ENCODE results near the gene NIPAL1.
"Not testable (repeated sequence)": the region's sequence is repeated elsewhere in the genome, so short reads cannot be mapped to it uniquely, and the experiment has no call there.

NIPAL1 gene

DNA sequence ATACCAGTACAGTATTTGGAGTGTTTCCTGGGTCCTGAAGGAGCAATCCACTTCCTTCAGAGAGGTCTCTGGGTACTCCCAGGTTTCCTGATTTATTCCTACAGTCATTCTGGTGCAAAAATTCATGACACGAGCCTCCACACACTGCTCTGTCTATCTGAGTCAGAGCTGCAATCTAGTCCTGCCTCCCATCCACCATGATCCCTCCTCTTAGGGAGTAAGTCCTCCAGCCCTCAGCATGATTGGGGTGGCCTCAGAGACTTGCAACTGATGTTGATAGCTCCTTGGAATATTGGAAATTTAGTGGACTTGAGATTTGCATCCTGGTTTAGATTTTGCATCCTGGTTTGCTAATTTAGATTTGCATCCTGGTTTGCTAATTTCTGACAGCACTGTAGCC lies 20.6 kb upstream of the NIPAL1 start:
- no peak for DNase-seq (ENCODE audit: extremely low read depth, low read depth)
- TF ChIP-seq, protein P1, sequence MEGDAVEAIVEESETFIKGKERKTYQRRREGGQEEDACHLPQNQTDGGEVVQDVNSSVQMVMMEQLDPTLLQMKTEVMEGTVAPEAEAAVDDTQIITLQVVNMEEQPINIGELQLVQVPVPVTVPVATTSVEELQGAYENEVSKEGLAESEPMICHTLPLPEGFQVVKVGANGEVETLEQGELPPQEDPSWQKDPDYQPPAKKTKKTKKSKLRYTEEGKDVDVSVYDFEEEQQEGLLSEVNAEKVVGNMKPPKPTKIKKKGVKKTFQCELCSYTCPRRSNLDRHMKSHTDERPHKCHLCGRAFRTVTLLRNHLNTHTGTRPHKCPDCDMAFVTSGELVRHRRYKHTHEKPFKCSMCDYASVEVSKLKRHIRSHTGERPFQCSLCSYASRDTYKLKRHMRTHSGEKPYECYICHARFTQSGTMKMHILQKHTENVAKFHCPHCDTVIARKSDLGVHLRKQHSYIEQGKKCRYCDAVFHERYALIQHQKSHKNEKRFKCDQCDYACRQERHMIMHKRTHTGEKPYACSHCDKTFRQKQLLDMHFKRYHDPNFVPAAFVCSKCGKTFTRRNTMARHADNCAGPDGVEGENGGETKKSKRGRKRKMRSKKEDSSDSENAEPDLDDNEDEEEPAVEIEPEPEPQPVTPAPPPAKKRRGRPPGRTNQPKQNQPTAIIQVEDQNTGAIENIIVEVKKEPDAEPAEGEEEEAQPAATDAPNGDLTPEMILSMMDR (IDR thresholded peaks at IDR 0.05; ENCODE audit: low read depth, low read length) = no peak

DNA sequence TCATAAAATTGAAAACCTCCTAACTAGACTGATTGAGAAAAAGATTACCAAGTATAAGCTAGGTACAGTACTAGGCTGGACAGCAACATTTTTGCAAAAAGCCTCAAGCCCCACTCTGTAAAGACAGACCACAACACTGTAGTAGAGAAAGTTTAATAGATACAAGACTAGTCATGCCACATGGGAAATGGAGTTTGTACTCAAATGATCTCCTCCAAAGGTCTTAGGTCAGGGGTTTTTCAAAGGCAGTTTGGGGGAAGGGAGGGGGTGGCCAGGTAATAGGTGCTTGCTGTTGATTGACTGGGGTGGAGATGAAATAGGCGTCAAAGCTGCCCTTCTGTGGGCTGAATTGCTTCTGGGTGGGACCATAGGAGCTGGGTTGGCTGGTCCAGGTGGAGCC lies 14.3 kb upstream of the NIPAL1 start:
- TF ChIP-seq, protein P1 (IDR thresholded peaks at IDR 0.05; ENCODE audit: low read depth, low read length) = no peak
- no peak for DNase-seq (ENCODE audit: extremely low read depth, low read depth)

DNA sequence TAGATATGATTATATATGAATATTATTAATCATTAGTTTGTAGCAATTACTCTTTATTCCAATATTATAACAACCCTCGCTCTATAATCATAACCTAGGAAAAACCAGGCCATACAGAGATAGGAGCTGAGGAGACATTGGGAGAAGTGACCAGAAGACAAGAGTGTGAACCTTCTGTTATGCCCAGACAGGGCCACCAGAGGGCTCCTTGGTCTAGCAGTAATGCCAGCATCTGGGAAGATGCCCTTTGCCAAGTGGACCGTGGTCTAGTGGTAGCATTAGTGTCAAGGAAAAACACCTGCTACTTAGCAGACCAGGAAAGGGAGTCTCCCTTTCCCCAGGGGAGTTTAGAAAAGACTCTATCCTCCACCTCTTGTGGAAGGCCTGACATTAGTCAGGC lies 13.0 kb upstream of the NIPAL1 start:
- not testable (repeated sequence) for DNase-seq (ENCODE audit: extremely low read depth, low read depth)
- TF ChIP-seq, protein P1 (IDR thresholded peaks at IDR 0.05; ENCODE audit: low read depth, low read length) = peak; percentile 49

DNA sequence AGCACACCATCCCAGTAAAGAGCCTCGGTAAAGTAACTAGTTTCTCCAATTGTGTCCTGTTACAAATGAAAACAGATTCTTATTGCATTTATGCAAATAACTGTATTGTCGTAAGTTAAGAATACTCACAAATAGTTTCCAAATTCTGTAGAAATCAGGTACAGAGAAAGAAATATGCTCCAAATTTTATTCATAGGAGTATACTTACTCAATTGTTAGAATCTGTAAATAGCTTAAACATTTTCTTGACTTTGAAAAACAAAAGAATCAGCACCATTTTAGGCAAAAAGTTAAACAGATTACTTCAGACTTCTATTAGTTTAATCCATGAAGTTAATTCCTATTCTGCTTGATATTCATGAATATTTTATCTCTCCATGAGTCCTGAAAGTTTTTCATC lies 10.8 kb upstream of the NIPAL1 start:
- TF ChIP-seq, protein P1 (IDR thresholded peaks at IDR 0.05; ENCODE audit: low read depth, low read length) = no peak
- DNase-seq (ENCODE audit: extremely low read depth, low read depth) = no peak

DNA sequence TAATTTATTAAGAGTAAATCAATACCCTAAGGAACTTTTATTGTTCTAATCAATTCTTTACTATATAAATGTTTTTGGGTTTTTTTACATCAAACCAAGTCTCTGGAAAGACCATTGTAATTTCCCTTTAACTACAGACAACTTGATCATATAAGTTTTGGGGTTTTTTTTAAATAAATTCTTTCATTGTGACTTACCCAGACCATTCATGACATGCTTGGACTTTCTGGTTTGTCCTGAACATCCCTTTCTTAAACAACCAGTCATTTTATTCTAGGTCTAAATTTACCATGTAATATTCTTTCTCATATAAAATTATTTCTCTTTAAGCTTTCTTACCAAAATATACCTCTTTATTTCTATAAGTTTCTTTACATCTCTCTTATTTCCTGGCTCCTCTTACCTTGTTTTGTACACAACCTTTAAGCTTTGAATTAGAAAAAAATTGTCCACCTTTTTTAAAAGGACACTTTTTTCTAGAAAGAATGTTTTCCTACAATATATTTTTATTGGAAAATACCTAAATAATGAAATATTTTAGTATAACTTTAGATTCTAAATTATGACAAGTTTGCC lies 8.5 kb upstream of the NIPAL1 start:
- DNase-seq (ENCODE audit: extremely low read depth, low read depth) = no peak
- TF ChIP-seq, protein P1 (IDR thresholded peaks at IDR 0.05; ENCODE audit: low read depth, low read length) = no peak

DNA sequence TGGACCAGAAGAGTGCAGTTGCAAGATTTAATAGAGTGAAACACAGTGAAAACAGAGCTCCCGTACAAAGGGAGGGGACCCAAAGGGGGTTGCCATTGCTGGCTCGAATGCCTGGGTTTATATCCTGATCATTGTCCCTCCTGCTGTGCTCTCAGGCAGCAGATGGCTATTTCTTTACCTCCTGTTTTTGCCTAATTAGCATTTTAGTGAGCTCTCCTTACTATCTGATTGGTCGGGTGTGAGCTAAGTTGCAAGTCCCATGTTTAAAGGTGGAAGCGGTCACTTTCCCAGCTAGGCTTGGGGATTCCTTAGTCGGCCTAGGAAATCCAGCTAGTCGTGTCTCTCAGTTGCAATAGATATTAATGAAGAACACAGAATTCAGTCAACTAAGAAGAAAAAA lies 5.7 kb upstream of the NIPAL1 start:
- not testable (repeated sequence) for DNase-seq (ENCODE audit: extremely low read depth, low read depth)

DNA sequence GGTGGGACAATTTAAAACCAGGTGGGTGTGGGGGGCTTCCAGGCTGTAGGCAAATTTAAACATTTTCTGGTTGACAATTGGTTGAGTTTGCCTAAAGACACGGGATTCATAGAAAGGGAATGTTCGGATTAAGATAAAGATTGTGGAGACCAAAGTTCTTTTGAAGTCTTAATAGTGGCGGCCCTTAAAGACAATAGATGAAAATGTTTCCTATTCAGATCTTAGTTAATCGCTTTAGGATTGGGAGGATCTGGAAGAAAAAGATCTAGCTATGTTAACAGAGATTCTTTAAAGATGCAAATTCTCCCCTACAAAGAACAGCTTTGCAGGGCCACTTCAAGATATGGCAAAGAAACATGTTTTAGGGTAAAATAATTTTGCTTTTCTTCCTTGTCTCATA lies 4.8 kb upstream of the NIPAL1 start:
- TF ChIP-seq, protein P1 (IDR thresholded peaks at IDR 0.05; ENCODE audit: low read depth, low read length) = no peak
- no peak for DNase-seq (ENCODE audit: extremely low read depth, low read depth)

DNA sequence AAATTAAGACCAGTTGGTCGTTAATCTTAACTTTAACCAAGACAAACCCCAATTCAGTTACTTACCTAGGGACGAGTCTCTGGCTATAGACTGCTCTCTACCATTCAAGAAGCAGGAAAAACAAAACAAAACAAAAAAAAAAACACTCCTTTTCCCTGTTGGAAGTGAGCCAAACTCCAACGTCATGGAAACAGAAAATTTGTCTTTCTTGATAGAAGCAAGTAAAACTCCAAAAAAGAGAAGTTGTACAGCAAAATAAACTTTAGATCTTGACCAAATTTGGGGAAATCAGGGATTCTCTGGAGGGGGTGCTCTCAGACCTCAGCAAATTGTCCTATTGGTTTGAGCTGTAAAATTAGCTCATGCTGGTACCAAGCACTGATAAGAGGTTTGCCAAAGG lies 3.7 kb upstream of the NIPAL1 start:
- TF ChIP-seq, protein P1 (IDR thresholded peaks at IDR 0.05; ENCODE audit: low read depth, low read length) = no peak
- DNase-seq (ENCODE audit: extremely low read depth, low read depth) = no peak
